HepG2 (cell line): ENCODE data around the gene KRTAP10-8. TPM values are rescaled to one million over a fixed set of nuclear protein-coding genes. Genes with fewer than 3 reads are reported as not detected.

Experiments used
- ATAC-seq: fragments of 200-7000 bp; cut with Tn5 transposase; 3 replicates; pipeline ENCODE4 v1.9.1; 2020; ENCODE audit warnings: mild to moderate bottlenecking, moderate library complexity
- BruUV-seq: library from RNA; stranded (reverse); fragments of 400-500 nt; replicated peaks from 2 replicates; lab custom pipeline; 2021; lab: Mats Ljungman, UMichigan
- CTCF ChIA-PET: fragments of 300-600 bp; formaldehyde crosslinking; extraction: SDS; loops from one replicate; lab custom pipeline; 2021; ENCODE audit warnings: low total read pairs, inconsistent platforms, low intra/inter-chr PET ratio; lab: Yijun Ruan, JAX
- POLR2A ChIA-PET: fragments of 350-600 bp; sonication (Branson Sonifier 250); formaldehyde crosslinking; loops from one replicate; lab custom pipeline; 2020; ENCODE audit warnings: antibody characterized with exemption, inconsistent platforms; lab: Yijun Ruan, JAX
- DNase-seq: peaks from one replicate; pipeline ENCODE4 v3.0.0-alpha.2; 2015; ENCODE audit warnings: low spot score
- FAIRE-seq: peaks from 3 replicates; lab custom pipeline; 2011; peaks lifted over from hg19 to GRCh38; lab: Jason Lieb, UNC
- H2AFZ ChIP-seq: one replicate; pipeline ENCODE4 v1.6.1; 2011; ENCODE audit warnings: low read length, inconsistent platforms
- H3K27ac ChIP-seq: fragments of 300-600 bp; 3 replicates; pipeline ENCODE4 v1.8.0; 2011; ENCODE audit warnings: mixed run types, mild to moderate bottlenecking, mixed read lengths, low read length, inconsistent platforms; ENCODE audit not compliant: insufficient read depth; ENCODE audit errors: extremely low read length
- H3K27me3 ChIP-seq, 2 experiments: fragments of 200-600 bp in 1 of 2; 2 replicates in 1 of 2; 3 replicates in 1 of 2; pipeline versions ENCODE4 v1.6.0 to v1.8.0; 2011; ENCODE audit warnings: low read length in 2 of 2, mild to moderate bottlenecking in 2 of 2, moderate library complexity in 2 of 2, inconsistent platforms in 1 of 2; ENCODE audit not compliant: insufficient read depth in 2 of 2, control insufficient read depth in 1 of 2
- H3K36me3 ChIP-seq, 2 experiments: fragments of 200-600 bp in 1 of 2; replicated peaks in 1 of 2; 2 replicates in 1 of 2; 3 replicates in 1 of 2; pipeline versions ENCODE4 v1.5.1 to v1.8.0; 2011; ENCODE audit warnings: low read length in 2 of 2, inconsistent platforms in 1 of 2; ENCODE audit not compliant: insufficient read depth in 2 of 2, control insufficient read depth in 1 of 2
- H3K4me1 ChIP-seq: 2 replicates; pipeline ENCODE4 v1.5.1; 2012; ENCODE audit warnings: low read length, inconsistent platforms; ENCODE audit not compliant: insufficient read depth
- H3K4me2 ChIP-seq: 2 replicates; pipeline ENCODE4 v1.6.0; 2011; ENCODE audit warnings: low read depth, low read length, inconsistent platforms
- H3K4me3 ChIP-seq, 3 experiments: fragments of 200-600 bp in 1 of 3; sonication (generic), shearing (Covaris generic) in 1 of 3; replicated peaks in 1 of 3; 2 replicates each; pipeline ENCODE4 v1.5.1; 2011 to 2016; ENCODE audit warnings: low read length in 3 of 3, inconsistent platforms in 2 of 3, low read depth in 2 of 3, mild to moderate bottlenecking in 2 of 3, control low read depth in 1 of 3, mixed read lengths in 1 of 3; ENCODE audit not compliant: insufficient read depth in 1 of 3
- H3K79me2 ChIP-seq: one replicate; pipeline ENCODE4 v1.6.1; 2011; ENCODE audit warnings: low read length, inconsistent platforms; ENCODE audit not compliant: insufficient read depth
- H3K9ac ChIP-seq: 2 replicates; pipeline ENCODE4 v1.6.0; 2011; ENCODE audit warnings: mild to moderate bottlenecking, low read depth, low read length, inconsistent platforms; ENCODE audit not compliant: insufficient read depth
- H3K9me3 ChIP-seq: 2 replicates; pipeline ENCODE4 v1.5.1; 2012; ENCODE audit warnings: mild to moderate bottlenecking, low read length
- H4K20me1 ChIP-seq: 2 replicates; pipeline ENCODE4 v1.6.0; 2011; ENCODE audit warnings: inconsistent platforms, mild to moderate bottlenecking, low read length, moderate library complexity; ENCODE audit not compliant: insufficient read depth
- BCLAF1 ChIP-seq: fragments of 450-650 bp; IDR thresholded peaks from 2 replicates; pipeline ENCODE4 v1.6.1; 2017; ENCODE audit warnings: mild to moderate bottlenecking
- CC2D1A ChIP-seq: sonication (generic); formaldehyde crosslinking; IDR thresholded peaks from 2 replicates; pipeline ENCODE4 v1.8.1; 2023; ENCODE audit warnings: mild to moderate bottlenecking, missing genetic modification reagents
- HOXA3 ChIP-seq: sonication (generic); formaldehyde crosslinking; IDR thresholded peaks from 2 replicates; pipeline ENCODE4 v1.5.0; 2020; ENCODE audit warnings: missing genetic modification reagents
- LBX2 ChIP-seq: sonication (generic); formaldehyde crosslinking; IDR thresholded peaks from 2 replicates; pipeline ENCODE4 v1.5.0; 2020; ENCODE audit warnings: missing genetic modification reagents, mild to moderate bottlenecking, borderline replicate concordance
- PAX8 ChIP-seq: sonication (generic); formaldehyde crosslinking; IDR thresholded peaks from 2 replicates; pipeline ENCODE4 v1.8.0; 2022; ENCODE audit warnings: mild to moderate bottlenecking, missing genetic modification reagents, borderline replicate concordance
- TBP ChIP-seq: sonication (generic); formaldehyde crosslinking; IDR thresholded peaks from 2 replicates; pipeline ENCODE4 v1.5.0; 2020; ENCODE audit warnings: missing genetic modification reagents
- TRIM24 ChIP-seq: sonication (generic); formaldehyde crosslinking; IDR thresholded peaks from 2 replicates; pipeline ENCODE4 v1.8.0; 2022; ENCODE audit warnings: mild to moderate bottlenecking, missing genetic modification reagents
- U2AF2 ChIP-seq: fragments of 200-400 bp; formaldehyde crosslinking; IDR thresholded peaks from 2 replicates; pipeline ENCODE4 v1.6.1; 2017; ENCODE audit warnings: low read depth, mild to moderate bottlenecking, low read length
- ZC3H13 ChIP-seq: sonication (generic); formaldehyde crosslinking; IDR thresholded peaks from 2 replicates; pipeline ENCODE4 v1.8.1; 2023; ENCODE audit warnings: mild to moderate bottlenecking, missing genetic modification reagents, moderate library complexity
- ZNF331 ChIP-seq: sonication (generic); formaldehyde crosslinking; IDR thresholded peaks from 2 replicates; pipeline ENCODE4 v1.4.0; 2020; ENCODE audit warnings: missing genetic modification reagents
- ZNF503 ChIP-seq: sonication (generic); formaldehyde crosslinking; IDR thresholded peaks from 2 replicates; pipeline ENCODE4 v1.4.0; 2020; ENCODE audit warnings: missing genetic modification reagents
- ZNF652 ChIP-seq: IDR thresholded peaks from 2 replicates; pipeline ENCODE4 v1.6.1; 2016; ENCODE audit warnings: low read depth, borderline replicate concordance
- ZNF709 ChIP-seq: sonication (generic); formaldehyde crosslinking; IDR thresholded peaks from 2 replicates; pipeline ENCODE4 v1.5.0; 2020; ENCODE audit warnings: mild to moderate bottlenecking, missing genetic modification reagents
- ZNF740 ChIP-seq: sonication (generic); formaldehyde crosslinking; IDR thresholded peaks from 2 replicates; pipeline ENCODE4 v1.4.0; 2020; ENCODE audit warnings: missing genetic modification reagents
- WGBS: methylation state at CpG from one replicate; pipeline ENCODE4 v1.1.6; 2017; ENCODE audit warnings: low lambda C conversion rate; 5-methylcytosine and 5-hydroxymethylcytosine counted together
- in situ Hi-C: cut with HindIII; loops from 2 replicates; pipeline ENCODE4 v1.10.0; 2017; ENCODE audit warnings: low pct_unique_long_range_greater_than_20kb; ENCODE audit not compliant: extremely low pct_ligation_motif_present
- intact Hi-C: fragments of 100-400 bp; cut with micrococcal nuclease; formaldehyde crosslinking; loops from one replicate; pipeline ENCODE4 v1.10.0; 2022; ENCODE audit not compliant: unreplicated experiment
- polyA plus RNA-seq, 8 experiments: library from polyadenylated mRNA; depleted of rRNA in 3 of 8; stranded (reverse) in 7 of 8; unstranded in 1 of 8; fragments of >200 nt; fragmentation: Illumina TruSeq in 4 of 8; extraction: Trizol in 4 of 8; gene quantifications; 2 replicates each; pipeline versions ENCODE4 v1.2.1 to v1.2.3, GENCODE V29; 2011 to 2016; ENCODE audit warnings: low read depth in 4 of 8, missing spikeins in 1 of 8, mixed read lengths in 1 of 8; ENCODE audit not compliant: insufficient read depth in 1 of 8
- total RNA-seq, 5 experiments: library from RNA; depleted of rRNA; stranded (reverse); fragments of >200 nt; fragmentation: Illumina TruSeq; extraction: Trizol; gene quantifications; 2 replicates each; pipeline ENCODE4 v1.2.3, GENCODE V29; 2016; ENCODE audit warnings: low read depth in 1 of 5

Gene KRTAP10-8
- total and polyA plus RNA-seq, 2 of the 13 experiments (the other 11 are each of a cell fraction or from before 2014, with no cell fraction given), result not detected

- Histone ChIP-seq H3K27me3 (peaks cover 0 to 1% of the 10 kb centered on the region in 2 experiments; a peak in 1 of 5 replicates), H3K4me1 (peaks cover 41% of the 10 kb centered on the region)
- no peak for ATAC-seq
- no peak for TF ChIP-seq LBX2 (CRISPR knock-in tag)
- TF ChIP-seq ZNF709 (CRISPR knock-in tag), result no peak
- TF ChIP-seq ZC3H13 (CRISPR knock-in tag), result no peak
- no peak for TF ChIP-seq TRIM24
- no peak for TF ChIP-seq BCLAF1
- TF ChIP-seq TBP (CRISPR knock-in tag), result no peak
- TF ChIP-seq CC2D1A (CRISPR knock-in tag), result no peak
- no peak for TF ChIP-seq ZNF503
- TF ChIP-seq ZNF331 (CRISPR knock-in tag), result no peak
- TF ChIP-seq U2AF2, result no peak
- TF ChIP-seq PAX8 (CRISPR knock-in tag), result no peak
- no peak for TF ChIP-seq ZNF740 (CRISPR knock-in tag)
- no peak for TF ChIP-seq HOXA3
- TF ChIP-seq ZNF652 (CRISPR knock-in tag), result no peak
- TF ChIP-seq, all 625 proteins: peak for 0
- FAIRE-seq, result no peak
- H3K27ac ChIP-seq, result no peak overlapping the region
- intact Hi-C loops (no loop called here), in situ Hi-C loops (no loop called here)
- H3K36me3 ChIP-seq, result no peaks in the 10 kb centered on the region
- H4K20me1 ChIP-seq, result no peaks in the 10 kb centered on the region
- CTCF ChIA-PET, result no interaction called here
- H3K9ac ChIP-seq, result no peak overlapping the region
- POLR2A ChIA-PET, result no interaction called here
- no peak overlapping the region for H2AFZ ChIP-seq
- H3K79me2 ChIP-seq, result no peaks in the 10 kb centered on the region
- no TSS peak for BruUV-seq
- no peak for DNase-seq
- 84% methylated on average over 9 of the region's 9 CpGs for WGBS
- H3K9me3 ChIP-seq, result no peaks in the 10 kb centered on the region
- no peak overlapping the region for H3K4me3 ChIP-seq
- no peak overlapping the region for H3K4me2 ChIP-seq
Observed at GRCh38 chr21:44596068-44596725, 15.7 kb upstream of the KRTAP10-8 start.
